Metanephros (tissue), 2 donors: ENCODE measurements around the gene NDUFB10. TPM values are rescaled to one million over a fixed set of nuclear protein-coding genes. Genes with fewer than 3 reads are reported as not detected.

ENCODE experiments used
- small RNA-seq: library from RNA; depleted of rRNA; stranded (forward); fragments of <200 nt; gene quantifications from one replicate; pipeline ENCODE3, GENCODE V24; 2014; ENCODE audit warnings: low replicate concordance
- total RNA-seq: library from RNA; depleted of rRNA; stranded (reverse); fragments of >200 nt; gene quantifications from one replicate; pipeline ENCODE4 v1.2.3, GENCODE V29; 2014

NDUFB10 gene
- 130 TPM for total RNA-seq

GRCh38 chr16:1959269-1960039 is at the start of gene NDUFB10:
Gene NDUFB10 (plus strand): TSS chr16:1959538. CDS start chr16:1959625, 87 bp downstream.

GRCh38 chr16:1918351-1919326 is 40.7 kb upstream of the NDUFB10 start, which contains the start of gene HS3ST6:
Gene HS3ST6 (minus strand): TSS chr16:1918415. CDS start chr16:1918323, 92 bp downstream.

GRCh38 chr16:1942810-1943726 is 16.3 kb upstream of the NDUFB10 start, which contains the start of gene MSRB1:
Gene MSRB1 (minus strand): TSS chr16:1943199. CDS start chr16:1943156, 43 bp downstream.

GRCh38 chr16:1964506-1965395 is 5.4 kb downstream of the NDUFB10 start, which contains the start of gene RPS2:
Gene RPS2 (minus strand): TSS chr16:1964826. CDS start chr16:1964625, 201 bp downstream.

GRCh38 chr16:1966460-1966859 is 7.1 kb downstream of the NDUFB10 start, which contains the start of gene RNF151:
Gene RNF151 (plus strand): TSS chr16:1966856. CDS start chr16:1966882, 26 bp downstream.

GRCh38 chr16:1971796-1972489 is 12.6 kb downstream of the NDUFB10 start, which contains the start of gene TBL3:
Gene TBL3 (plus strand): TSS chr16:1972053. CDS start chr16:1972165, 112 bp downstream.

GRCh38 chr16:1981398-1981836 is 22.1 kb downstream of the NDUFB10 start, which contains the start of gene NOXO1:
Gene NOXO1 (minus strand): TSS chr16:1981469. CDS start chr16:1981179, 290 bp downstream.

GRCh38 chr16:1983544-1984346 is 24.4 kb downstream of the NDUFB10 start, which contains the start of gene GFER:
Gene GFER (plus strand): TSS chr16:1984193. CDS start chr16:1984219, 26 bp downstream.

GRCh38 chr16:1989209-1990100 is 30.1 kb downstream of the NDUFB10 start, which contains the start of gene SYNGR3:
Gene SYNGR3 (plus strand): TSS chr16:1989970. CDS start chr16:1990103, 133 bp downstream.

GRCh38 chr16:2009791-2010510 is 50.6 kb downstream of the NDUFB10 start, which contains the start of gene ZNF598:
Gene ZNF598 (minus strand): TSS chr16:2009821.

Small RNA genes lying within 50 kb of the gene (small RNA-seq; reads per million reads assigned to genes)
- gene AC005363.2 (not detected), gene SNORA10 (not detected), gene SNORA64 (not detected)

Other genes with a start within 250 kb of the NDUFB10 start
- 43.1 TPM for gene NME3, start 188.0 kb upstream of the NDUFB10 start, total RNA-seq
- gene EME2, start 186.7 kb upstream of the NDUFB10 start, total RNA-seq = 20.1 TPM
- gene MRPS34, start 186.4 kb upstream of the NDUFB10 start, total RNA-seq = 63.4 TPM
- 78.3 TPM for gene SPSB3, start 177.0 kb upstream of the NDUFB10 start, total RNA-seq
- 70.1 TPM for gene NUBP2, start 176.6 kb upstream of the NDUFB10 start, total RNA-seq
- gene IGFALS, start 165.8 kb upstream of the NDUFB10 start, total RNA-seq = 7.0 TPM
- 73.6 TPM for gene HAGH, start 132.7 kb upstream of the NDUFB10 start, total RNA-seq
- gene FAHD1, start 132.3 kb upstream of the NDUFB10 start, total RNA-seq = 98.6 TPM
- 0.29 TPM for gene MEIOB, start 87.4 kb upstream of the NDUFB10 start, total RNA-seq
- gene HS3ST6, start 41.1 kb upstream of the NDUFB10 start, total RNA-seq = 1.2 TPM
- 22.4 TPM for gene MSRB1, start 16.3 kb upstream of the NDUFB10 start, total RNA-seq
- gene RPL3L, start 4.8 kb upstream of the NDUFB10 start, total RNA-seq = 33.3 TPM
- gene RPS2, start 5.3 kb downstream of the NDUFB10 start, total RNA-seq = 2,517 TPM
- not detected for gene RNF151, start 7.3 kb downstream of the NDUFB10 start, total RNA-seq
- gene TBL3, start 12.5 kb downstream of the NDUFB10 start, total RNA-seq = 32.2 TPM
- gene NOXO1, start 21.9 kb downstream of the NDUFB10 start, total RNA-seq = 0.47 TPM
- 24.6 TPM for gene GFER, start 24.7 kb downstream of the NDUFB10 start, total RNA-seq
- gene SYNGR3, start 30.4 kb downstream of the NDUFB10 start, total RNA-seq = 3.2 TPM
- gene ZNF598, start 50.3 kb downstream of the NDUFB10 start, total RNA-seq = 20.9 TPM
- 7.0 TPM for gene NPW, start 60.2 kb downstream of the NDUFB10 start, total RNA-seq
- gene NHERF2, start 67.4 kb downstream of the NDUFB10 start, total RNA-seq = 109 TPM
- 24.0 TPM for gene NTHL1, start 88.3 kb downstream of the NDUFB10 start, total RNA-seq
- 139 TPM for gene TSC2, start 88.4 kb downstream of the NDUFB10 start, total RNA-seq
- 162 TPM for gene PKD1, start 176.4 kb downstream of the NDUFB10 start, total RNA-seq
- 0.58 TPM for gene RAB26, start 189.1 kb downstream of the NDUFB10 start, total RNA-seq
- gene TRAF7, start 196.2 kb downstream of the NDUFB10 start, total RNA-seq = 40.6 TPM
- gene CASKIN1, start 237.1 kb downstream of the NDUFB10 start, total RNA-seq = 1.6 TPM
- 31.9 TPM for gene MLST8, start 245.9 kb downstream of the NDUFB10 start, total RNA-seq